Measurements from ENCODE around the gene SLC25A51. TPM values are rescaled to one million over a fixed set of nuclear protein-coding genes. Genes with fewer than 3 reads are reported as not detected.

The SLC25A51 gene
- total RNA-seq, 1 experiment from 2014 or later: 12.9 TPM

DNA sequence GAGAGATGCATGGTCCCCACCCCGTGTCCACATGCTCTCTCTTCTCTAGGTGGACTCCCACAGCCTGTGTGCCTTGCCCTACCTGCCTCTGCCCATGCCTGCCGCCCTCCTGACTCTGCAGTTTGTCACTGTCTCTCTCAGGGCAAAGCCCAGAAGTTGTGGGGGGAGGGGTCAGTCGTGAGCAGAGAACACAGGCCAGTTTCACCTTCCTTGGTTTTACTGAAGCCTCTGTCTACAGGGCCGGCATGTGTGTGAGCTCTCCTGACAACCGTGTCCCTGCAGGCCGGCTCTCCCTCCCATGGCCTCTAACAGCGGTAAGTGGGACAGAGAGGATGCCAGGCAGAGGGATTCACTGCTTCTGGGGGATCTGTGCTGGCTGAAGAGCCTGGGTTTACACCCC lies 43.5 kb upstream of the SLC25A51 start:
- Histone ChIP-seq H3K79me2 (ENCODE audit: insufficient read depth, low read length) (no peaks in the 10 kb centered on the region), H3K79me1 (ENCODE audit: insufficient read depth, low read depth, low read length, poor library complexity, severe bottlenecking) (no peaks in the 10 kb centered on the region), H2AK5ac (ENCODE audit: insufficient read length, low read length) (no peak overlapping the region), H3K23ac (ENCODE audit: insufficient read length, low read depth, low read length) (no peak overlapping the region), H3K14ac (ENCODE audit: insufficient read depth, low read length) (no peak overlapping the region), H4K20me1 (ENCODE audit: control insufficient read depth, insufficient read depth, insufficient read length) (no peaks in the 10 kb centered on the region), H3K27me3 (ENCODE audit: insufficient read depth, low read length) (no peaks in the 10 kb centered on the region), H2BK15ac (ENCODE audit: low read depth, low read length) (no peak overlapping the region), H3K9ac (ENCODE audit: extremely low read depth, insufficient read length, low read length) (no peak overlapping the region), H3K9me3 (ENCODE audit: control insufficient read depth, low read depth, low read length) (no peaks in the 10 kb centered on the region), H2BK5ac (ENCODE audit: insufficient read length, low read length) (no peak overlapping the region), H2BK12ac (ENCODE audit: insufficient read length, low read depth, low read length) (no peak overlapping the region), H3K23me2 (ENCODE audit: insufficient read length, low read depth, low read length, poor library complexity, severe bottlenecking) (no peaks in the 10 kb centered on the region), H3K18ac (ENCODE audit: insufficient read length, low read depth, low read length) (no peak overlapping the region), H2BK20ac (ENCODE audit: low read depth, low read length, poor library complexity, severe bottlenecking) (no peak overlapping the region), H4K5ac (ENCODE audit: insufficient read length, low read depth, low read length) (no peak overlapping the region), H3K4ac (ENCODE audit: low read depth, low read length) (no peak overlapping the region), H3K4me1 (ENCODE audit: insufficient read depth, low read length) (no peaks in the 10 kb centered on the region; the same call in 1 of the 2 replicates), H2AFZ (ENCODE audit: low read length) (no peak overlapping the region), H4K91ac (ENCODE audit: insufficient read length, low read depth, low read length) (no peak overlapping the region), H3T11ph (ENCODE audit: low read length) (no peak overlapping the region), H3K27ac (ENCODE audit: insufficient read length, low read depth, low read length) (no peak overlapping the region), H2BK120ac (ENCODE audit: low read depth, low read length, poor library complexity, severe bottlenecking) (no peak overlapping the region), H4K8ac (replicated peaks; ENCODE audit: insufficient read length, low read depth, low read length) (no peak overlapping the region), H3K4me2 (ENCODE audit: insufficient read depth, insufficient read length, low read length) (no peak overlapping the region), H3K56ac (ENCODE audit: insufficient read length, low read depth, low read length) (no peak overlapping the region)
- Mint-ChIP-seq H3K27ac (peak overlapping the region in 2 of 3 experiments; percentile 17 to 56; a peak in 3 of 7 replicates), H3K36me3 (ENCODE audit: insufficient read depth in 1 of 3, low read depth in 3 of 3) (peaks cover 3 to 45% (median 17%) of the 10 kb centered on the region in 3 experiments; a peak in 5 of 7 replicates), H3K9me3 (no peaks in the 10 kb centered on the region), H3K4me1 (peaks cover 26 to 27% of the 10 kb centered on the region in 2 experiments), H3K4me3 (no peak overlapping the region), H3K27me3 (ENCODE audit: low read depth) (no peaks in the 10 kb centered on the region; the same call in 1 of the 2 replicates)
- TF ChIP-seq, protein P1, sequence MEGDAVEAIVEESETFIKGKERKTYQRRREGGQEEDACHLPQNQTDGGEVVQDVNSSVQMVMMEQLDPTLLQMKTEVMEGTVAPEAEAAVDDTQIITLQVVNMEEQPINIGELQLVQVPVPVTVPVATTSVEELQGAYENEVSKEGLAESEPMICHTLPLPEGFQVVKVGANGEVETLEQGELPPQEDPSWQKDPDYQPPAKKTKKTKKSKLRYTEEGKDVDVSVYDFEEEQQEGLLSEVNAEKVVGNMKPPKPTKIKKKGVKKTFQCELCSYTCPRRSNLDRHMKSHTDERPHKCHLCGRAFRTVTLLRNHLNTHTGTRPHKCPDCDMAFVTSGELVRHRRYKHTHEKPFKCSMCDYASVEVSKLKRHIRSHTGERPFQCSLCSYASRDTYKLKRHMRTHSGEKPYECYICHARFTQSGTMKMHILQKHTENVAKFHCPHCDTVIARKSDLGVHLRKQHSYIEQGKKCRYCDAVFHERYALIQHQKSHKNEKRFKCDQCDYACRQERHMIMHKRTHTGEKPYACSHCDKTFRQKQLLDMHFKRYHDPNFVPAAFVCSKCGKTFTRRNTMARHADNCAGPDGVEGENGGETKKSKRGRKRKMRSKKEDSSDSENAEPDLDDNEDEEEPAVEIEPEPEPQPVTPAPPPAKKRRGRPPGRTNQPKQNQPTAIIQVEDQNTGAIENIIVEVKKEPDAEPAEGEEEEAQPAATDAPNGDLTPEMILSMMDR (conservative IDR thresholded peaks at IDR 0.05): no peak
- no CpG with 5 or more reads among the region's 7 CpGs for WGBS (ENCODE audit: extremely low coverage, insufficient read length, low lambda C conversion rate)
- DNase-seq: no peak

All from H9 (cell line).